ENCODE measurements around the gene KRTAP5-2.
"Not testable (repeated sequence)": the region's sequence is repeated elsewhere in the genome, so short reads cannot be mapped to it uniquely, and the experiment has no call there.

The KRTAP5-2 gene

DNA sequence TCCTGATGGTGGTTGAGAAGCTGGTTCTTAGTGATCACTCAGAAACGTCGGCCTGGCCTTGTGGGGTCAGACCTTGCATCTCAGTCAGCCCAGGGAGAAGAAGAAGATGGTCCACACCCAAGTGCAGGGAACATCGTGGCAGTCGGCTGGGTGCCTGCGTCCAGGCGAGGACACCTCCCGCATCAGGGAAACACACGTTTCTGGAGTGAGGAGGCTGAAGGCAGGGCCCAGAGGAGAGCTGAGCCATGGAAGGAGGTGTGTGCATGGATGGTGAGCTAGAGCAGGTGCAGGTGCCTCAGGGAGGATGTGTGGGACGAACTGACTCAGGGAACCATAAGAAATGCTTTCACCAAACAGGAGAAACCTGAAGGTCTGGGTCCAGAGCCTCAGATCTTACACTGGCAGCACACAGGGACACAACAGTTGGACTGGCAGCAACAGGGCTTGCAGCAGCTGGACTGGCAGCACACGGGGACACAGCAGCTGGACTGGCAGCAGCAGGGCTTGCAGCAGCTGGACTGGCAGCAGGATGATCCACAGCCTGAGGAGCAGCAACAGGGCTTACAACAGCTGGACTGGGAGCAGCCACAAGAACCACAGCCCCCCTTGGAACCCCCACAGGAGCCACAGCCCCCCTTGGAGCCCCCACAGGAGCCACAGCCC is 632 bp downstream of the KRTAP5-2 start:
- Histone ChIP-seq H3K4me3 (ENCODE audit: low read depth, low read length) (no peak overlapping the region), H3K9me3 (ENCODE audit: severe bottlenecking) (no peaks in the 10 kb centered on the region), H3K36me3 (no peaks in the 10 kb centered on the region), H3K27me3 (ENCODE audit: insufficient read depth, low read depth, severe bottlenecking) (peaks cover 52% of the 10 kb centered on the region), H3K27ac (no peak overlapping the region)
- TF ChIP-seq, protein P1, sequence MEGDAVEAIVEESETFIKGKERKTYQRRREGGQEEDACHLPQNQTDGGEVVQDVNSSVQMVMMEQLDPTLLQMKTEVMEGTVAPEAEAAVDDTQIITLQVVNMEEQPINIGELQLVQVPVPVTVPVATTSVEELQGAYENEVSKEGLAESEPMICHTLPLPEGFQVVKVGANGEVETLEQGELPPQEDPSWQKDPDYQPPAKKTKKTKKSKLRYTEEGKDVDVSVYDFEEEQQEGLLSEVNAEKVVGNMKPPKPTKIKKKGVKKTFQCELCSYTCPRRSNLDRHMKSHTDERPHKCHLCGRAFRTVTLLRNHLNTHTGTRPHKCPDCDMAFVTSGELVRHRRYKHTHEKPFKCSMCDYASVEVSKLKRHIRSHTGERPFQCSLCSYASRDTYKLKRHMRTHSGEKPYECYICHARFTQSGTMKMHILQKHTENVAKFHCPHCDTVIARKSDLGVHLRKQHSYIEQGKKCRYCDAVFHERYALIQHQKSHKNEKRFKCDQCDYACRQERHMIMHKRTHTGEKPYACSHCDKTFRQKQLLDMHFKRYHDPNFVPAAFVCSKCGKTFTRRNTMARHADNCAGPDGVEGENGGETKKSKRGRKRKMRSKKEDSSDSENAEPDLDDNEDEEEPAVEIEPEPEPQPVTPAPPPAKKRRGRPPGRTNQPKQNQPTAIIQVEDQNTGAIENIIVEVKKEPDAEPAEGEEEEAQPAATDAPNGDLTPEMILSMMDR (IDR thresholded peaks at IDR 0.05; ENCODE audit: low read depth, low read length), result no peak
- no peak for DNase-seq

DNA sequence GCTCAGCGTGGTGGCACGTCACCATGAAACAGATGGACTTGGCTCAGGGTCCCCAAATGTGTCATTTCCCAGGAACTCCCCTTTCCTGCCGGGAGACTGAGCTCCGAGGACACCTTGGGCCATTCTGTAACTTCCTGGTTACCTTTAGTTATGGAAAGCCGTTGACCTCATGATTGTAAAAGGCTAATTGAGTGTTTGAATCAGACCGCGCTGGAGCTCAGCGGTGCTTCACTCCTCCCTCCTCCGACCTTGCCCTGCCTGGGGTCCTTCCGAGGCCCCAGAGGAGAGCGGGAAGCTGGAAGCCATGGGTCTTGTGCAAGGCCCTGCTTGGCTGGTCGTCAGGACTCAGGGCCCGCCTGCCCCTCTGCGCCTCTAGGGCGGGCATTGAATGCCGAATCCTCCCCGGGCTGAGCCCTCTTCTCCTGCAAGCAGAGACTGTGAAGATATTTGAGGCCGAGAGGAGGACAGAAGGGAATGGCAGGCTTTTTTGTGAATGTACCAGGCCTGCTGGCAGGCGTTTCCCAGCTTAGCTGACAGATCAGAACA is 1.4 kb downstream of the KRTAP5-2 start:
- H3K4me3 ChIP-seq (ENCODE audit: low read depth, low read length); H3K36me3 ChIP-seq; H3K9me3 ChIP-seq (ENCODE audit: severe bottlenecking); DNase-seq; H3K27ac ChIP-seq: not testable (repeated sequence)
- H3K27me3 ChIP-seq (ENCODE audit: insufficient read depth, low read depth, severe bottlenecking), result peaks cover 51% of the 10 kb centered on the region

DNA sequence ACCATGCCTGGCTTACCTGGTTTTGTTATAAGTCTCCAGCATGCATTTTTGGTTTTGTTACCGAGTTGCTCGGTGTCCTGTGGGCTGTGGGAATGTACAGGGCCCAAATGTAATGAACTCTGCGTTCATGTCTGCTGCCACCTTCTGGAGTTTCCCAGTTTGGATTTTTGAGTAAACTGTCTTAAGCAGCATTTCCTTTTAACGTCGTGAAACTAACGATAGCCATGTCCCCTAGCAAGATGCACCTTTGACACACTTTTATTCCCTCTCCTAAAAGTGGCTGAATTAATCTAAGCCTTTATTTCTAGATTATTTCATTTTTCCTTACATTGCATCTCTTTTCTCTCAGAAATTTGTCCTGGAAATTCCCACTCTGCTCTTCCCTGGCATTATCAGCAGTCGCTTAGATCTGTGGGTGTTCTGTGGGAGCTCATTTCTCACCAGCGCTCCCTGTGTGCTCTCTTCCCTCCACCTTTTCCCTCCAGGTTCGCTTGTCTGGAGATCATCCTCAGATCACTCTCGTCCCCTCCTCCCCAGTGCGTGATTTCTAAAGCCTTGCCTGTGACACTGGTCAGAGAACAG is 2.0 kb downstream of the KRTAP5-2 start:
- not testable (repeated sequence) for H3K36me3 ChIP-seq; H3K27ac ChIP-seq; H3K9me3 ChIP-seq (ENCODE audit: severe bottlenecking); H3K4me3 ChIP-seq (ENCODE audit: low read depth, low read length); DNase-seq
- peaks cover 51% of the 10 kb centered on the region for H3K27me3 ChIP-seq (ENCODE audit: insufficient read depth, low read depth, severe bottlenecking)

DNA sequence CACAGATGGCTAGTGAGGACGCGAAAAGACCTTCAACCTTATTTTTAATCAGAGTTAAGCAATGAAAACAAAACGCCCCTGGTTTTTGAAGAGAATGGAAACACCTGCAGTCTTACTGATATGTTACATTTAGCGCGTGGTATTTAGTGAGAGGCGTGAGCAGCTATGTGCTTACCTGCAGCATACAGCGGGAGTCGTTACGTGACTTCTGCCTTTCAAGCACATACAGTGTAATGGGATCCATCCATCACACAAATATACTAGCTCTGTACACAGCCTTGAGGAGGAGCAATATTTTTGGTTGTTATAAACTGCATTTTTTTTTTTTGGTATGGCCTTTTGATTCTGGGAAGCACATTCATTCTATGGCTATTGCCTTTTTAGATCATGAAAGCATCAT is 5.5 kb downstream of the KRTAP5-2 start:
- Histone ChIP-seq H3K4me3 (ENCODE audit: low read depth, low read length) (no peak overlapping the region), H3K36me3 (no peaks in the 10 kb centered on the region), H3K27me3 (ENCODE audit: insufficient read depth, low read depth, severe bottlenecking) (peaks cover 57% of the 10 kb centered on the region), H3K9me3 (ENCODE audit: severe bottlenecking) (no peaks in the 10 kb centered on the region), H3K27ac (no peak overlapping the region)
- TF ChIP-seq, protein P1 (IDR thresholded peaks at IDR 0.05; ENCODE audit: low read depth, low read length), result no peak
- no peak for DNase-seq

DNA sequence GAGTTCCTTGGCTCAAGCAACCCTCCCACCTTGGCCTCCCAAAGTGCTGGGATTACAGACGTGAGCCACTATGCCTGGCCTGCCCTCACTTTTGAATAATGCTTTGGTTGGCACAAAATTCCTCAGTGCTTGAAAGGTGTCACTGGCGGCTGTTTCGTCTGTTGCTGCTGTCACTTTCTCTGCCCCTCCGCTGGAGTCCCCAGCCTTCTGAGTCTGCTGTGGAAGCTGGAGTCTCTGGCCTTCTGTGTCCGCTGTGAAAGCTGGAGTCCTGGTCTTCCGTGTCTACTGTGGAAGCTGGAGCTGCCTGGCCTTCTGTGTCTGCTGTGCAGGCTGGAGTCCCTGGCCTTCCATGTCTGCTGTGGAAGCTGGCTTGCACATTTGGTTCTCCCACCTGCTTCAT is 8.1 kb downstream of the KRTAP5-2 start:
- Histone ChIP-seq H3K27me3 (ENCODE audit: insufficient read depth, low read depth, severe bottlenecking) (peaks cover 40% of the 10 kb centered on the region), H3K9me3 (ENCODE audit: severe bottlenecking) (no peaks in the 10 kb centered on the region), H3K36me3 (no peaks in the 10 kb centered on the region), H3K27ac (no peak overlapping the region), H3K4me3 (ENCODE audit: low read depth, low read length) (no peak overlapping the region)
- no peak for DNase-seq
- TF ChIP-seq, protein P1 (IDR thresholded peaks at IDR 0.05; ENCODE audit: low read depth, low read length), result no peak

DNA sequence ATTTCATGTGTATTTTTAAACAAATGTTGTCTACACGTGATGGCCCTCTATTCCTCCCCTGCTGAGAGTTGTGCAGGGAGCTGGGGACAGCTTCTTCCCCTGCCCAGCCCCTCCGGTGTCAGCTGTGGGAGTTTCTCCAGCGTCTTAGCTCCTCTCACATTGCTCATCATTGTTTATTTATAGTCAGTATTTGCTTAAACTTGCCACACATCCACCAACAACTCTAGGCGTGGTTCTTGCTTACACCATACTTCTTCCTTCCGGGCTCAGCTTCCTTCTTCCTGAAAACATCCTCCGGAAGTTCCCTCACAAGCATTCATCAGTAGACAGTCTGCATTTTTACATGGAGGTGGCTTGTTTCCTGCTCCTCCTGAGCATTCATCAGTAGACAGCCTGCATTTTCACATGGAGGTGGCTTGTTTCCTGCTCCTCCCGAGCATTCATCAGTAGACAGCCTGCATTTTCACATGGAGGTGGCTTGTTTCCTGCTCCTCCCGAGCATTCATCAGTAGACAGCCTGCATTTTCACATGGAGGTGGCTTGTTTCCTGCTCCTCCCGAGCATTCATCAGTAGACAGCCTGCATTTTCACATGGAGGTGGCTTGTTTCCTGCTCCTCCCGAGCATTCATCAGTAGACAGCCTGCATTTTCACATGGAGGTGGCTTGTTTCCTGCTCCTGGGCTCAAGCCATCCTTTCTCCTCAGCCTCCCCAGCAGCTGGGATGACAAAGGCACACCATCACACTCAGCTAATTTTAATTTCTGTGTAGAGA is 8.7 kb downstream of the KRTAP5-2 start:
- not testable (repeated sequence) for H3K9me3 ChIP-seq (ENCODE audit: severe bottlenecking); H3K36me3 ChIP-seq; H3K4me3 ChIP-seq (ENCODE audit: low read depth, low read length); DNase-seq; H3K27ac ChIP-seq
- H3K27me3 ChIP-seq (ENCODE audit: insufficient read depth, low read depth, severe bottlenecking), result peaks cover 36% of the 10 kb centered on the region

DNA sequence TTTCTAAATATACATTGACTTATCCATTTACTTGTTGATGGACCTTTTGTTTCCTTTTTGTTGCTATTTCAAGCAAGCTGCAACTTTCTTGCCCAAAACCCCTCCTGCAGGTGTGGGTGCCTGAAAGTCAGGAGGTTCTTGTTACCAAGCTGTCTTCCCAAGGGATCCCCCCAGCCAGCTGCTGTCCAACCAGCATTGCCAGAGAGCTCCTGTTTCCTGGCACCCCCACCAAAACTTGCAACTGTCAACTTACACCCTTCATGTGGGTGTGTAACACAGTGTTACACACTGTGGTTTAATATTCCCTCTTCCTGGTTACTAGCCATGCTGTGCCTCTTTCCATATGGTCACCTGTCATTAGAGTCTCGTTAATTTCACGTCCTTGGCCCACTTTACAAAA is 11.4 kb downstream of the KRTAP5-2 start:
- TF ChIP-seq, protein P1 (IDR thresholded peaks at IDR 0.05; ENCODE audit: low read depth, low read length), result no peak
- no peak for DNase-seq
- Histone ChIP-seq H3K36me3 (no peaks in the 10 kb centered on the region), H3K27me3 (ENCODE audit: insufficient read depth, low read depth, severe bottlenecking) (peaks cover 12% of the 10 kb centered on the region), H3K27ac (no peak overlapping the region), H3K4me3 (ENCODE audit: low read depth, low read length) (no peak overlapping the region), H3K9me3 (ENCODE audit: severe bottlenecking) (no peaks in the 10 kb centered on the region)

DNA sequence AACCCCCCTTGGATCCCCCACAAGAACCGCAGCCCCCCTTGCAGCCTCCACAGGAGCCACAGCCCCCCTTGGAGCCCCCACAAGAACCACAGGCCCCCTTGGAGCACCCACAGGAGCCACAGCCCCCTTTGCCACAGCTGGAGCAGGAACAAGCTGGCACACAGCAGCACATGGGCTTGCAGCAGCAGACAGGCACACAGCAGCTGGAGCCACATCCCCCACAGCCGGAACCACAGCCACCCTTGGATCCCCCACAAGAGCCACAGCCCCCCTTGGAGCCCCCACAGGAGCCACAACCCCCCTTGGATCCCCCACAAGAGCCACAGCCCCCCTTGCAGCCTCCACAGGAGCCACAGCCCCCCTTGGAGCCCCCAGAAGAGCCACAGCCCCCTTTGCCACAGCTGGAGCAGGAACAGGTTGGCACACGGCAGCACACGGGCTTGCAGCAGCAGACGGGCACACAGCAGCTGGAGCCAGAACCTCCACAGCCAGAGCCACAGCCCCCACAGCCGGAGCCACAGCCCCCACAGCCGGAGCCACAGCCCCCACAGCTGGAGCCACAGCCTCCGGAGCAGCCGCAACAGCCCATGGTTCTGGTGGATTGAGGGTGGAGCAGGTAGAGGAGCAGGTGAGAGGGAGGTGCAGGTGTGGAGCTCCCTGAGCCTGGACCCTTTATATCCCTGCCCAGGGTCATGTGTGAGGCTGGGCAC is 13.3 kb downstream of the KRTAP5-2 start, which contains the start of gene KRTAP5-1:
Gene KRTAP5-1 (minus strand): TSS at position 623 of the 710 bp plus-strand sequence. CDS start 34 bp downstream, at position 589.
- DNase-seq; H3K36me3 ChIP-seq; H3K9me3 ChIP-seq (ENCODE audit: severe bottlenecking); H3K4me3 ChIP-seq (ENCODE audit: low read depth, low read length); H3K27ac ChIP-seq; H3K27me3 ChIP-seq (ENCODE audit: insufficient read depth, low read depth, severe bottlenecking): not testable (repeated sequence)

DNA sequence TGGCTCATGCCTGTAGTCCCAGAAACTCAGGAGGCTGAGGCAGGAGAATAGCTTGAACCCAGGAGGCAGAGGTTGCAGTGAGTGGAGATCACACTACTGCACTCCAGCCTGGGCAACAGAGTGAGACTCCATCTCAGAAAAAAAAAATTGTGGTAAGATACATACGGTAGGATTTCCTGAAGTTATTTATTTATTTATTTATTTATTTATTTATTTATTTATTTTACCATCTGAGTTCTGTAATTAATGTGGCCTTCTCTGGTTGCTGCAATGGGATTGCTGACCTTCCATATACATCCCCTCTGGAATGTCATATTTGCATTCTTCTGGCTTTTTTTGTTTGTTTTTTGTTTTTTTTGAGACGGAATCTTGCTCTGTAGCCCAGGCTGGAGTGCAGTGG is 15.2 kb downstream of the KRTAP5-2 start:
- not testable (repeated sequence) for H3K36me3 ChIP-seq; H3K4me3 ChIP-seq (ENCODE audit: low read depth, low read length); H3K9me3 ChIP-seq (ENCODE audit: severe bottlenecking); H3K27me3 ChIP-seq (ENCODE audit: insufficient read depth, low read depth, severe bottlenecking); DNase-seq; H3K27ac ChIP-seq

Measured in WERI-Rb-1 (cell line).